ENCODE measurements around the gene MBNL1. TPM values are rescaled to one million over a fixed set of nuclear protein-coding genes. Genes with fewer than 3 reads are reported as not detected.

The MBNL1 gene
- total RNA-seq, 6 experiments from 2014 or later = 200 to 291 (median 244) TPM

- Mint-ChIP-seq H3K4me1 (ENCODE audit: low read depth) (peaks cover 30% of the 10 kb centered on the region), H3K9me3 (no peaks in the 10 kb centered on the region), H3K4me3 (no peak overlapping the region), H3K27me3 (ENCODE audit: insufficient read depth) (peaks cover 7% of the 10 kb centered on the region), H3K27ac (no peak overlapping the region; the same call in 1 of the 2 replicates), H3K36me3 (ENCODE audit: low read depth) (peaks cover 6% of the 10 kb centered on the region)
- no peak for TF ChIP-seq CTCF (IDR thresholded peaks at IDR 0.05)
- no peak for DNase-seq
These were observed 200.7 kb downstream of the MBNL1 start for GRCh38 chr3:152469248-152470025.

DNA sequence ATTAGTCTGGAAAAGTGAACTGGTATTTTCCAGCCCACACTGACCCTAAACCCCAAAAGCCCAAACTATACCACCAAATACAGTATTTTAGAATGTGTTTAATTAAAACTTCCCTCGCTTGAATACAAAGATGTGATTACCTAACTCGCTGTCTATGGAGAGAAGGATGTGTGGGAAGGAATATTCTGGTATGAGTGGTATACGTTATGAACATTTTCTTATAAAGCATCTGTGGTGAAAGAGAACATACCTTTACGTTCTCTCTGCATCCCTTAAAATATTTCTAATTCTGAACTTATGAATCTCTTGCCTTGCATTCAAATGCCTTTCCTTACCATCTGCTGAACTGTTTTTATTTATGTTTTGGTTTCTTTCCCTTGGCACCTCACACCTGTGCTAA is 201.4 kb downstream of the MBNL1 start:
- Mint-ChIP-seq H3K27me3 (ENCODE audit: insufficient read depth) (peaks cover 7% of the 10 kb centered on the region), H3K36me3 (ENCODE audit: low read depth) (peaks cover 6% of the 10 kb centered on the region), H3K4me1 (ENCODE audit: low read depth) (peaks cover 30% of the 10 kb centered on the region), H3K27ac (no peak overlapping the region; the same call in 1 of the 2 replicates), H3K9me3 (no peaks in the 10 kb centered on the region), H3K4me3 (no peak overlapping the region)
- DNase-seq = no peak
- no peak for TF ChIP-seq CTCF (IDR thresholded peaks at IDR 0.05)

- H3K9me3 Mint-ChIP-seq = peaks cover 4% of the 10 kb centered on the region; the same call in 1 of the 2 replicates
- no peak for DNase-seq
- H3K4me3 Mint-ChIP-seq = 0 out of 2 replicates have a peak overlapping the region, but pooled peaks have one; percentile 8
- peaks cover 10% of the 10 kb centered on the region for H3K27me3 Mint-ChIP-seq (ENCODE audit: insufficient read depth)
- H3K27ac Mint-ChIP-seq = peak overlapping the region; percentile 58
- peaks cover 6% of the 10 kb centered on the region for H3K36me3 Mint-ChIP-seq (ENCODE audit: low read depth)
- peaks cover 30% of the 10 kb centered on the region for H3K4me1 Mint-ChIP-seq (ENCODE audit: low read depth)
- no peak for TF ChIP-seq CTCF (IDR thresholded peaks at IDR 0.05)
These were observed 202.2 kb downstream of the MBNL1 start for GRCh38 chr3:152470893-152471292.

- Mint-ChIP-seq H3K27ac (peak overlapping the region; percentile 50), H3K4me3 (peak overlapping the region; percentile 57), H3K27me3 (ENCODE audit: insufficient read depth) (peaks cover 10% of the 10 kb centered on the region), H3K9me3 (peaks cover 6% of the 10 kb centered on the region; the same call in 1 of the 2 replicates), H3K36me3 (ENCODE audit: low read depth) (peaks cover 1% of the 10 kb centered on the region), H3K4me1 (ENCODE audit: low read depth) (peaks cover 32% of the 10 kb centered on the region)
- peak; percentile 62 for DNase-seq
- peak; percentile 86 for TF ChIP-seq CTCF (IDR thresholded peaks at IDR 0.05)
These were observed 203.3 kb downstream of the MBNL1 start for GRCh38 chr3:152471814-152472671.

- no peak for DNase-seq
- no peak for TF ChIP-seq CTCF (IDR thresholded peaks at IDR 0.05)
- no peaks in the 10 kb centered on the region for H3K36me3 Mint-ChIP-seq (ENCODE audit: low read depth)
- H3K4me3 Mint-ChIP-seq = no peak overlapping the region; the same call in 1 of the 2 replicates
- peak overlapping the region; percentile 50; the same call in 1 of the 2 replicates for H3K27ac Mint-ChIP-seq
- H3K27me3 Mint-ChIP-seq (ENCODE audit: insufficient read depth) = peaks cover 8% of the 10 kb centered on the region
- peaks cover 6% of the 10 kb centered on the region; the same call in 1 of the 2 replicates for H3K9me3 Mint-ChIP-seq
- peaks cover 36% of the 10 kb centered on the region for H3K4me1 Mint-ChIP-seq (ENCODE audit: low read depth)
These were observed 203.9 kb downstream of the MBNL1 start for GRCh38 chr3:152472672-152472954.
